HK-2 (cell line): ENCODE results near the gene FURIN.
"Not testable (repeated sequence)": the region's sequence is repeated elsewhere in the genome, so short reads cannot be mapped to it uniquely, and the experiment has no call there.

Source experiments
- DNase-seq: peaks from one replicate; pipeline ENCODE4 v3.0.0-alpha.2; 2018; ENCODE audit not compliant: unreplicated experiment

Gene FURIN

GRCh38 chr15:90870354-90871138, 2.2 kb downstream of the FURIN start:
- peak; percentile 37 for DNase-seq

DNA sequence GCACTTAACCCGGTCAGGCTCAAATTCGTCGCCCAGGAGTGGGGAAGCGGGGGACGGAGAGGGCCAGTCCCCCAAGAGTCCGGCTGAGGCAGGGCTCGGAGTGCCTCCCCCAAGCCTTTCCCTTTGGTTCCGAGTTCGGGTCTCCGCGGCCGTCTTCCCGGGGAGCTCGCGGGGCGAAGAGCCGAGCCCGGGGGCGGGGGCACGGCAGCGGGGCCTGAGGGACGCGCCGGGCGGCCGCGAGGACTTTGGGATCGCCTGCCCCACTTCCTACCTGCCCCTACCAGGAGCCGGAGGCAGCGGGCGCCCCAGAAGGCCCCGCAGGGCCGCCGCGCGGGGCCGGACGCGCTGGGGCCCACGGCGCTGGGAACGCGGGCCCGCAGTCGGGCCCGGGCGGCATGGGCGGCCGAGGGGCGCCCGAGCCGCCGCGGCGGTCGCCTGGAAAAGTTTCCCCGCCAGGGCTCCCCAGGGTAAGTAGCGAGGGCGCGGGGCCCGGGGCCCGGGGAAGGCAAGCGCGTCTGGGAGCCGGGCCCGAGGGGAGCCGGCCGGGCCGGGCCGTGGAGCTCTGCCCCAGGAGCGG, 2.8 kb downstream of the FURIN start:
- peak; percentile 38 for DNase-seq

DNA sequence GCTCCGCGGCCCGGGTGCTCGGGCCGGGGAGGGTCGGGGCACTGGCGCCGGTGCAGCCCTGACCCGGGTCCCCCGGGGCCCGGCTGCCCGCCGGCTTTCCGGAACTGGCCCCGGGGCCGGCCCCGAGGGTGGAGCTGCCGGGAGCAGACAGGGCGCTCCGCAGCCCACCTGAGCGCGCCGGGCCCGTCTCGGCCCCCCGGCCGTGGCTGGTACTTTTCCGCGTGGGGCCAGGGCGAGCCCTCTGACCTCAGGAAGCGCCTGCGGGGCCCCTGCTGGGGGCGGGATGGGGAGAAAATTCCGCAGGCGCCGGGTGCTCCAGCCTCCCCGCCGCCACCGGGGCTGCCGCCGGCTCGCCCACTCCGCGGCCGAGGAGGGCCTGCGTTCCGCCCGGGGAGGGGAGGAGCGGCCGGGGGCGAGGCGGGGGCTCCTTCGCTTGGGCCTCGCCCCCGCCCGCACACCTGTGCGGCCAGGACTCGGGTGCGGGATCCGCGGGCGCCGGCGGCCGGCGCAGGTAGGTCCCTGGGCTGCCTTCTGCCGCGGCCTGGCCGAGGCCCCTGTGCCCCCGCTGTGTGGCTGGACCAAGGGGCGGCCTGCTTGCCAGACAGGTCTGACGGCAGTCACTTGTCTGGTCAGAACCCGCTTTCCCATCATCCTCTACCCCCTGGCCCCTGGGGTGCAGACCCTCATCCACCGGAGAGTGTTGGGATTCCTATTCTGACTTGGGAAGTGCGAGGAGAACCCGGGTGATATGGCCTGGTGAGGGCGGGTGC, 3.5 kb downstream of the FURIN start:
- DNase-seq = no peak

DNA sequence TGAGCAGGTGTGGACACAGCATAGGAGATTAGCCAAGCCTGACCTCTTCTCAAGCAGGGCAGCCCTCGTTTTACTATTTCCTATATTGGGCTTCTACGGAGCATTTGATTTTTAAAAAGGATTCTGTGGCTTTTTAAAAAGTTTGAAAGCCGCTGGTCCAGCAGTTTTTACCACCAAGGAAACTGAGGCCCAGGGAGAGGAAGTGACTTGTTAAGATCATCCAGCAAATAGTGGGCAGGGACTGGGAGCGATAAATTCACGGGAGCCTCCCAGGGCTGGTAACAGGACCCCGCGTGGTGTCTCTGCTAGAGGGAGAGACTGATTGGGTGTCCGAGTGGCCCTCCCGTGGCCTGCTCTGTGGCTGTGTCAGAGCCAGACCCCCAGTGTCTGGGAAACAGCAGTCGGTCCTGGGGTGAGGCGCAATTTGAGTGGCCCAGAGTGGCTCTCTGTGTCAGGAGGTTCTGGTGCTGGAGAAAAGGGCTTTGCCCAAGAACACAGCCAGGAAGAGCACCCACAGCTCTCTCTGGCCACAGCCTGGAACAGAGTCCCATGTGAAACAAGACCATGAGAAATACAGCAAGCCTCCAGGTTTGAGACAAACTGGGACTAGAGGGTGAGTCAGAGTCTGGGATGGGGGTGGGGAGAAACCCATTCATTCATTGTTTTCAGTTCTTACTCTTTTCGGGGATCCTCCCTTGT, 4.2 kb downstream of the FURIN start:
- DNase-seq = peak; percentile 42

DNA sequence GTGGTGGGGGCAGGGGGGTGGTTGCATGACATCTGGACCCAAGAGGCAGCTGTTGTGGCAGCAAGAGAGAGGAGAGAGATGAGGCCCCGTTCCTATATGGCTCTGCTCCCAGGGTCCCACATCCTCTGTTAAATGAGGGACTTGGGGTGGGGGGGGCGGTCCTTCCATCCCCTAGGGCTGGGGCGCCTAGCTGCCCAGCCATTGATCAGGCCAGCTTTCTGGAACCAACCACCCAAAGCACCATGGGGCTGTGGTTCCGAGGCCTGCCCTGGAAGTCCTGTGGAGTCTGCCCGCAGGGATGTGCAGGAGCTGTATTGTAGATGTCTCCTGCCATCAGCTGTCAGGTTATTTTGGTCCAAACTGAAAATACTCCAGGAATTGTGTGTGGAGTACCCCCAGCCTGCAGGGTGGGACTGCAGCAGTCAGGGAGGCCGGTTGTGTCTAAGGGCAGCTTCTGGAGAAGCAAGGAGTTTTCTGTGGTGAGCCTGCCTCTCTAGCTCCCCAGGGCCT, 5.2 kb downstream of the FURIN start:
- no peak for DNase-seq

DNA sequence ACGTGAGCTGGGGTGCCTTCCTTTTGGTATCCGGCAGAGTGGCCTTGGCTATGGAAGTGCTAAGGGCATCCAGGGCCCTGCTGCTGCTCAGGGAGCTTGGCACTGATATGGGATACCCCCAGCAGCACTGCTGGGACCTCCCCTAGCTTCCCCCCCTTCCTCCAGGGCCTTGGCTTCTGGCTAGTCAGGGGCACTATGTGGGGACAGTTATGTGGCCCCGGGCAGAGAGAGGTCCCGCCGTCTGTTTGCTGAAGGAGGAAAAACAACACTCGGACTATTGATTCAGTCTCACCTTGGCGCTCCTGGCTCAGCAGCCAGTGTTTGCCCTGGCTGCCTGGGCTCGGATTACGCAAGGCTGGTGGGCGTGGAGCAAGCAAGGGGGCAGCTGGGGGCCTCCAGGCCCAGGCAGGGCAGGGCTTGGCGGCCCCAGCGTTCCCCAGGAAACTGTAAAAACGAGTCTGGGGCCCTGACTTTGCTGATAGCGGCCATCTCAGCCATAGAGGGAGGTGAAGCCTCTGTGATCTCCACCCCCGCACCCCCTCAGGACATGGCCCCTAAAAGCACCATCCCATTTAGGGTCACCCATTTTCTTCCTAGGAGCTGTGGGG, 5.7 kb downstream of the FURIN start:
- DNase-seq = no peak

DNA sequence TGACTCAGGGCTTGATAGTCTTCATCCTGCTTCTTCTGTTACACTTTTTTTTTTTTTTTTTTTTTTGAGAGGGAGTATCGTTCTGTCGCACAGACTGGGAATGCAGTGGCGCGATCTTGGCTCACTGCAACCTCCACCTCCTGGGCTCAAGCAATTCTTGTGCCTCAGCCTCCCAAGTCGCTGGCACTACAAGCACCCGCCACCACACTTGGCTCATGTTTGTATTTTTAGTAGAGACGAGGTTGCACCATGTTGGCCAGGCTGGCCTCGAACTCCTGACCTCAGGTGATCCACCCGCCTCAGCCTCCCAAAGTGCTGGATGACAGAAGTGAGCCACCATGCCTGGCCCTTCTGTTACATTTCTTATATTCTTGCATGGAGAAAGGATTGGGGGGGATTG, 6.6 kb downstream of the FURIN start:
- not testable (repeated sequence) for DNase-seq

- no peak for DNase-seq
Observed at GRCh38 chr15:90875549-90875981, 7.2 kb downstream of the FURIN start.

GRCh38 chr15:90876046-90876445, 7.7 kb downstream of the FURIN start:
- no peak for DNase-seq

DNA sequence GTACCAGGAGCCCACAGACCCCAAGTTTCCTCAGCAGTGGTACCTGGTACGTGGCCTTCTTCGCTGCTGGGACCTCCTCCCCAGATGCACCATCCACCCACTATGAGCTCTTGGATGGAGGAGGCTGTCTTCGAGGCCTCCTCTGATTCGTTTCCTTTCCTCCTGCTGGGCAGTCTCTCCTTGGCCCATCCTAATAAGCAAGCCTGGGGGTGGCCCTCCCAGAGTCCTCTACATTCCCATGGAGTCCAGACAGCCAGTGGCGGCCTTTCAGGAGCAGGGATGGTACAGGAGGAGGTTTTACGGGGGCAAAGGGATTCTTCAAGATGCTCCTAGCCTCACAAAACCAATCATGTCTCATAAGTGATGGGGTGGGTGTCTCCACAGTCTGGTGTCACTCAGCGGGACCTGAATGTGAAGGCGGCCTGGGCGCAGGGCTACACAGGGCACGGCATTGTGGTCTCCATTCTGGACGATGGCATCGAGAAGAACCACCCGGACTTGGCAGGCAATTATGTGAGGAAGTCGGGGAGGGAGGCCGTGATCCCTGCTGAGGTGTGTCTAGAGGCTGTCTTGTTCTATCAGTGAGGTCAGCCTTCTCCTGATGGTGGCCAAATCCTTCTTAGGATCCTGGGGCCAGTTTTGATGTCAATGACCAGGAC, 8.3 kb downstream of the FURIN start:
- DNase-seq = no peak

DNA sequence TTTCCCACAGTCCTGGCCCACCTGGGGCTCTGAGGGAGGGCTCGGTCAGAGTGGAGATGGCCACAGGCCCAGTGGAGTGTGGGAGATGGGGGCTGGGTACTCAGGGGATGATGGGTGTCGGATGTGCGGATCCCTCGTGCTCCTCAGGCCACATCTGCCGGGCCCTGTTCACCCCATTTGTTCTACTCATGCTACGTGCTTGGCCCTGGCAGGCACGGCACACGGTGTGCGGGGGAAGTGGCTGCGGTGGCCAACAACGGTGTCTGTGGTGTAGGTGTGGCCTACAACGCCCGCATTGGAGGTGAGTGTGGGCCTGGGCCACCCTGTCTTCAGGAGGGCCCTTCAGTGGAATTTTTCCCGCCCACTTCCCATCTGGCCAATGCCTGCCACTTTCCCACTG, 8.9 kb downstream of the FURIN start:
- DNase-seq = no peak

DNA sequence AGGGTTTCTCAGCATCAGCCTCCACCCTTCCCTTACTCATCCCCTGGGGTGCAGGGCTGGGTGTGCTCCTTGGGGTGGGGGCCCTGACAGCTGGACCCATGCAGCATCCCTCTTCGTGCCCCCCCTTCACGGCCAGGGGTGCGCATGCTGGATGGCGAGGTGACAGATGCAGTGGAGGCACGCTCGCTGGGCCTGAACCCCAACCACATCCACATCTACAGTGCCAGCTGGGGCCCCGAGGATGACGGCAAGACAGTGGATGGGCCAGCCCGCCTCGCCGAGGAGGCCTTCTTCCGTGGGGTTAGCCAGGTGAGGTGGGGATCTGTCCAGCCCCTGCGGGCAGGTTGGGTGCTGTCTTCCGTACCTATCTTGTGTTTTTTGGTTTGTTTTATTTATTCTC, 9.6 kb downstream of the FURIN start:
- no peak for DNase-seq

DNA sequence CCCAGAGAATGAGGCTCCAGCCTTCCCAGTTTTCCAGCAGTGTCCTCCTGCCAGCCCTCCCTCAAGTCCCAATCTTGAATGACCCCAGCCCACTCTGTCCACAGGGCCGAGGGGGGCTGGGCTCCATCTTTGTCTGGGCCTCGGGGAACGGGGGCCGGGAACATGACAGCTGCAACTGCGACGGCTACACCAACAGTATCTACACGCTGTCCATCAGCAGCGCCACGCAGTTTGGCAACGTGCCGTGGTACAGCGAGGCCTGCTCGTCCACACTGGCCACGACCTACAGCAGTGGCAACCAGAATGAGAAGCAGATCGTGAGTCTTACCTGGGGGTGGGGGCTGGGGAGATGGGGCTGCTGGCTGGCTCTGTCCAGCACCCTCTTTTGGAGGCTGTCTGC, 10.3 kb downstream of the FURIN start:
- no peak for DNase-seq

DNA sequence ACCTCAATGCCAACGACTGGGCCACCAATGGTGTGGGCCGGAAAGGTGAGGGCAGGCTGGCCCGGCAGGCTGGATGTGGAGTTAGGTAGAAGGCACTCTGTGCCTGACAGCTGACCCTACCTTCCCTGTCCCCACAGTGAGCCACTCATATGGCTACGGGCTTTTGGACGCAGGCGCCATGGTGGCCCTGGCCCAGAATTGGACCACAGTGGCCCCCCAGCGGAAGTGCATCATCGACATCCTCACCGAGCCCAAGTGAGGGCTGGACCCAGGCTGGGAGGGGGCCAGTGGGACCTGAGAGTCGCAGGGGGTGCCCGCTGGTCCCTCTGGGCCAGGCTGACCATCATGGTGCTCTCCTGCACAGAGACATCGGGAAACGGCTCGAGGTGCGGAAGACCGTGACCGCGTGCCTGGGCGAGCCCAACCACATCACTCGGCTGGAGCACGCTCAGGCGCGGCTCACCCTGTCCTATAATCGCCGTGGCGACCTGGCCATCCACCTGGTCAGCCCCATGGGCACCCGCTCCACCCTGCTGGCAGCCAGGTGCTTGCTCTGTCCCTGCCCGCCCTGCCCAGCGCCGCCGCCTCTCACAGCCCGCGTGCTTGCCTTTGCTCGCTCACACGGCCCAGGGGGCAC, 11.5 kb downstream of the FURIN start:
- DNase-seq = no peak

DNA sequence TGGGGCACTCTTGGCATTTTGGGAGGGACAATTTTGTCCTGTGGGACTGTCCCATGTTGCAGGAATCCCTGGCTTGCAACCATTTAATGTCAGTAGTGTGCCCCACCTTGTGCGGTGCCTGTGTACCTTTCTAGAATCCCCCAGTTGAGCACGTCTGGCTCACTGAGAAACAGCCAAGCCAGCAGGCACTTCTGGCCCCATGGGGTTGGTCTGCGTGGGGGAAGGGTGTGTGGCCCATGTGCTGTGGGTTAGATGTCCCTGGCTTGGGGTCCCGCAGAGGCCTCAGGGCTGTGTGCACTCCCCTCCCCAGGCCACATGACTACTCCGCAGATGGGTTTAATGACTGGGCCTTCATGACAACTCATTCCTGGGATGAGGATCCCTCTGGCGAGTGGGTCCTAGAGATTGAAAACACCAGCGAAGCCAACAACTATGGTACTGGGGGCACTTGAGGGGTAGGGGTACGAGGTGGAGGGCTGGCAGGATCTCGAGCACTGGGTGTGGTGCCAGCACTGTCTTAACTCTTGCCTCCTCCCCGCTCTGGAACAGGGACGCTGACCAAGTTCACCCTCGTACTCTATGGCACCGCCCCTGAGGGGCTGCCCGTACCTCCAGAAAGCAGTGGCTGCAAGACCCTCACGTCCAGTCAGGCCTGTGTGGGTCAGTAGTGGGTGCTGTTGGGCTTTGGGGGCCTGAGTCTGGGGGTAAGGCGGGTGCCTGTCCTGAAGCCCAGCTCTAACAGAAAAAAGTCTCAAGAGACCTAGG, 12.2 kb downstream of the FURIN start:
- DNase-seq = no peak

GRCh38 chr15:90881181-90881977, 13.0 kb downstream of the FURIN start:
- DNase-seq = no peak

- DNase-seq = no peak
Observed at GRCh38 chr15:90881978-90882721, 13.8 kb downstream of the FURIN start.
